Measurements from ENCODE around the gene GSTM4. TPM values are rescaled to one million over a fixed set of nuclear protein-coding genes. Genes with fewer than 3 reads are reported as not detected.
A peak's percentile ranks its signal among the peaks of the same experiment; 100 is the strongest.

GSTM4 gene
- total RNA-seq, 2 donors from 2014 or later: 21.2 to 35.4 TPM

DNA sequence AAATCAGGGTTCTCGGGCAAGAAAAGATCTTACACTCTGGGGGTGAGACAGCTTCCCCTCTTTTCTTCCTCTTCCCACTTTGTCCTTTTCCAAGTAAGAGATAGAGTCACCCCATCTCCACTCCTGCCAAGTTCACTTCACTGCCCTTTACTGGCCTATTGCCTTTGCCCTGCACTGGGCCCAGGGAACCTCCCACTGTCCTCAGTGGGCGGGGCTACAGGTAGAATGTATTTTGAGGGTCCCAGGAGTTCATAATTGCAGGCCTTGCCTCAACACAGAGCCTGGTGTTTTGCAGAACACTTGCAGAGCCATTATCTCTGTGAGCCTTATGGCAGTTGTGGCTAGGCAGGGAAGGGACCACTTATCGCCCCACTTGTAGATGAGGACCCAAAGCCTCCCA, 33.0 kb upstream of the GSTM4 start:
- DNase-seq (ENCODE audit: low spot score): no peak

DNA sequence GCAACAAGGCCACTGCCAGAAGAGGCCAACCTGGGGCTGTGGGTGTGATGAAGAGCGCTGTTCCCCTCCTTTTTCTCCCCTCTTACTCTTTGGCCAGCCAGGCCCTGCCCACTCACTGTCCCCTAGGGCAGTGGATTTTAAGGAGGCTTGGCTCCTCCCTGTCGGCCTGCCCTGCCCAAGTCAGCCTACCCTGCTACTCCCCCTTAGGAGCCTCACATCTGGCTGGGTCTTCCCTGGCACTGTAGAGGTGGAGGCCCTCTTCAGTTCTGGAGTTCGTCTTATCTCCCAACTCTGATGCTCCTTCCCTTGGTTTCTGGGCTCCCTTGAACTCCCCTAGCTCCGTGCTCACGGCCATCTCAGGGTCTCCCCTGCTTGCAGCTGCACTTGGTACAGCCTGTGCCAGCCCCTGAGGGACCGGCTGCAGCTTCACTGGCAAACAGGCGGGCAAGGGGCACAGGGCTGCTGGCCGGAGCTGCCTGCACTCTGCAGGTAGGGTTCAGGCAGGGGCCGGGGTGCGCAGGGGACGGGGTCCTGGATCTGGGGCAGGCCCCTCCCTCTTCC, 32.2 kb upstream of the GSTM4 start:
- intact Hi-C loops (cut with DNase I): loop anchor here in 1 of 2 donors (10.0 kb wide), 1 partner anchor 79 kb away; the partner anchor contains the start of gene GNAI3
- no peak for DNase-seq (ENCODE audit: low spot score)

More for the DNA sequence above, 33.0 kb upstream of the GSTM4 start:
- intact Hi-C loops (cut with DNase I): loop anchor here in 1 of 2 donors (10.0 kb wide), 1 partner anchor 78 kb away; the partner anchor contains the start of gene GNAI3

DNA sequence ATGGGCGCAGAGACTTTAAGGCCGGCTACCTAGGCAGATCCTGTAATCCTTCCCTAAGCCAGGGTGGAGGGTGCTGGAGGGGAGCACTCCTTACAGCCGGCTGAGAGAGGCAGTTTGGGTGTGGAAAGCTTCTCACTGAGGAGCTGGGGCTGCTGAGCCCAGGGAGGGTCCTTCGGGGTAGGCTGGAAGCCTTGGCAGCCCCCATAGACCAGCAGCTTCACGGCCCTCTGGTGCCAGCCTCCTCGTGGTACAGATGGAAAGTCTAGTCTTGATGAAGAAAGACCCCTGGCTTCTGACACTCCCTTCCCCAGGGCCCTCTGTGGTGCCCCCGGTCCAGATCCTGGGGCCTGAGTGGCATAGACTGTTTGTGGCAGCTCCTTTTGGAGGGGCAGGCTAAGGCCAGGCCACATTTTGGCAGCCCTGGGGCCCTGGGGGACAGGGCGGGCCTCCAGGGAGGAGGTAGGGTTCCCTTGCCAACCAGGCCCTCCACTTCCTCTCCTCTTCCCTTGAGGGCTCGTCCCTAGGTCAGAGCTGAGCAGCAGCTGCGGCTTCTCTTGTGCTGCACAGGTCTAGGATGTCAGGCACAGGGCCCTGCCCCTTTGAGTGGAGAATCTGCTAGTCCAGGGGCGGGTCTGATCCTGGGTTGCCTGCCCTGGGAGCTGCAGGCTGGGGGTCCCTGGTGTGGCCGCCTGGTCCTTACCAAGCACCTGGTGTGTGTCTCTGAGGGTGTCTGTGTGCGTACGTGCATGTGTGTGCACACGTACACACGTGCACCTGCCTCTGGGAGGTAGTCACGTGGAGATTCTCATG, 31.5 kb upstream of the GSTM4 start:
- no peak for DNase-seq (ENCODE audit: low spot score)
- intact Hi-C loops (cut with DNase I): loop anchor here (5.0 to 10.0 kb wide), 2 partner anchors 80 to 82 kb away; partner anchors contain the start of gene GNAI3 (in 1 of the 2)

DNA sequence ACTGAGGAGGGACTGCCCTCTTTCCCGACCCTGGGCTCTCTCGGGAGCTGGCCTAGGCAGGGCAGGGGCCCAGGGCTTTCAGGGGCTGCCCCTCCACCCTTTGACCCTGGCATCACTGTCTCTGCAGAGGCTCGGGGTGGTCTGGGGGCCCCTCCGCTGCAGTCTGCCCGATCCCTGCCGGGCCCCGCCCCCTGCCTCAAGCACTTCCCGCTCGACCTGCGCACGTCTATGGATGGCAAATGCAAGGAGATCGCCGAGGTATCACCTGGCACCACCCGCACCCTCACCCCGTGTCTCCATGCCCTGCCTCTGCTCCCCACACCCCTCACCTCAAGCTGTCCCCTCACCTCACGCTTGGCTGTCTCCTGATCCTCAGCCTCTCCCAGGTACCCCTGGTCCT, 30.7 kb upstream of the GSTM4 start:
- intact Hi-C loops (cut with DNase I): loop anchor here (5.0 to 10.0 kb wide), 2 partner anchors 80 to 83 kb away; partner anchors contain the start of gene GNAI3 (in 1 of the 2)
- DNase-seq (ENCODE audit: low spot score): no peak

DNA sequence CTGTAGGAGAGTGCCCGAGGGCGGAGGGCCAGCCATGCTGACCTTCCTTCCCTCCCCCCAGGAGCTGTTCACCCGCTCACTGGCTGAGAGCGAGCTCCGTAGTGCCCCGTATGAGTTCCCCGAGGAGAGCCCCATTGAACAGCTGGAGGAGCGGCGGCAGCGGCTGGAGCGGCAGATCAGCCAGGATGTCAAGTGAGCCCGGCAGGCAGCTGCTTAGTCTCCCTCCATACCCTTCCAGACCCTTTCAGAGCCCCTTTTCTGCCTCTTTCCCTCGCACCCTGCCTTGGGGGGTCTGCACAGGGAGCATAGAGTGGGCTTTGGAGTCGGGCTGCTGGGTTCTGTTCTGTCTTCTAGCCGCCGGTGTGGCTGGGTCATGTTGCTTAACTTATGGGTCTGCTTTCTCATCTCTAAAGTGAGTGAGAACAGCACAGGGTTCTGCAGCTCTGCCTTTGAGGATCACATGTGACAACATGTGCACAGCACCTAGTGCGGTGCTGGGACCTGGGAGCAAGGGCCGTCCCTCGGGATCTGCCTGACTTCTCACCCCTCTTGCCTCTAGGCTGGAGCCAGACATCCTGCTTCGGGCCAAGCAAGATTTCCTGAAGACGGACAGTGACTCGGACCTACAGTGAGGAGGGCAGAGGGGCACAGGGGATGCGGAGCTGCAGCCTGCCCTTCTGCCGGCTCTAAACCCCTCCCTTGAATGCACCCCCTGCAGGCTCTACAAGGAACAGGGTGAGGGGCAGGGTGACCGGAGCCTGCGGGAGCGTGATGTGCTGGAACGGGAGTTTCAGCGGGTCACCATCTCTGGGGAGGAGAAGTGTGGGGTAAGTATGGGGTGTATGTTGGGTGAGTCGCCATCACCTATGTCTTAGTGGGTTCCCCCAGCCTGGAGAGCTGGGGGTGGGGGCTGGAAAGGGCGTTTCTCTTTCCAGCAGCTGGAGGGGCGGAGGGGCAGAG, 30.0 kb upstream of the GSTM4 start:
- DNase-seq (ENCODE audit: low spot score): no peak
- intact Hi-C loops (cut with DNase I): loop anchor here (5.0 to 10.0 kb wide), 2 partner anchors 81 to 84 kb away; partner anchors contain the start of gene GNAI3 (in 1 of the 2)

DNA sequence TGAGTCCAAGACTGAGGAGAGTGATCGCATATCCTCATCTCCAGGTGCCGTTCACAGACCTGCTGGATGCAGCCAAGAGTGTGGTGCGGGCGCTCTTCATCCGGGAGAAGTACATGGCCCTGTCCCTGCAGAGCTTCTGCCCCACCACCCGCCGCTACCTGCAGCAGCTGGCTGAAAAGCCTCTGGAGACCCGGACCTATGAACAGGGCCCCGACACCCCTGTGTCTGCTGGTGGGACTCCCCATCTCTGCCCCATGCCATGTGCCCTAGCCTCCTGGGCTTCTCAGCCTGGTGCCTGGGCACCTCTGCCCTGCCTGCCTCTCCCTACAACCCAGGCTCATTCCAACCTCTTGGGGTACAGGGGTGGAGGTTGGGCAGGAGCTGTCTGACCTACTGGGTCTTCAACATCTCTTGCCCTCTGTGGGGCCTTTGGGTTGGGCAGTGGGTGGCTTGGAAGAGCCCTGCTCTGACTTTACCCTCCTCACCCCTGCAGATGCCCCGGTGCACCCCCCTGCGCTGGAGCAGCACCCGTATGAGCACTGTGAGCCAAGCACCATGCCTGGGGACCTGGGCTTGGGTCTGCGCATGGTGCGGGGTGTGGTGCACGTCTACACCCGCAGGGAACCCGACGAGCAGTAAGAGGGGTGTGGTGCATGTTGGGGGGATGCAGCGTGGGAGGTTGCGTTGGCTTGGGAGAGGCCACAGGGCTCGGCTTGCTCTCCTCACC, 29.1 kb upstream of the GSTM4 start:
- DNase-seq (ENCODE audit: low spot score): no peak
- intact Hi-C loops (cut with DNase I): loop anchor here (5.0 to 10.0 kb wide), 2 partner anchors 82 to 85 kb away; partner anchors contain the start of gene GNAI3 (in 1 of the 2)

DNA sequence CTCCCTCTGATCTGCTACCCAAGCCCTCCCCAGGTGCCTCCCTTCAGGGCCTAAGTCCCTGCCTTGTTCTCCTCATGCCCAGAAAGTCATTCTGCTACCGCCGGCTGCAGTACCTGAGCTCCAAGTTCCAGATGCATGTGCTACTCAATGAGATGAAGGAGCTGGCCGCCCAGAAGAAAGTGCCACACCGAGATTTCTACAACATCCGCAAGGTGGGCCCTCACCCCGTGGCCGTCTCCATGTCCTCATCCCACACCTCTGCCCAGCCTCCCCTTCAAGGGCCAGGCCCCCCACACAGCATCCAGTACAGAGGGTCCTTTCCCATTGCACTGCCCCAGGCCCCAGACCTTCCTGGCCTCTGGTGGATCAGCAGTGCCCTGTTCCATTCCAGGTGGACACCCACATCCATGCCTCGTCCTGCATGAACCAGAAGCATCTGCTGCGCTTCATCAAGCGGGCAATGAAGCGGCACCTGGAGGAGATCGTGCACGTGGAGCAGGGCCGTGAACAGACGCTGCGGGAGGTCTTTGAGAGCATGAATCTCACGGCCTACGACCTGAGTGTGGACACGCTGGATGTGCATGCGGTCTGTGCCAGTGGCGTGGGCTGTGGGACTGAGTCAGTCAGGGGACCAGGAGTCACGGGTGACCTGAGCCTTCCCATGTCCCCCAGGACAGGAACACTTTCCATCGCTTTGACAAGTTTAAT, 28.1 kb upstream of the GSTM4 start:
- peak; percentile 77 for DNase-seq (ENCODE audit: low spot score)
- intact Hi-C loops (cut with DNase I): loop anchor here (5.0 to 10.0 kb wide), 2 partner anchors 83 to 86 kb away; partner anchors contain the start of gene GNAI3 (in 1 of the 2)

DNA sequence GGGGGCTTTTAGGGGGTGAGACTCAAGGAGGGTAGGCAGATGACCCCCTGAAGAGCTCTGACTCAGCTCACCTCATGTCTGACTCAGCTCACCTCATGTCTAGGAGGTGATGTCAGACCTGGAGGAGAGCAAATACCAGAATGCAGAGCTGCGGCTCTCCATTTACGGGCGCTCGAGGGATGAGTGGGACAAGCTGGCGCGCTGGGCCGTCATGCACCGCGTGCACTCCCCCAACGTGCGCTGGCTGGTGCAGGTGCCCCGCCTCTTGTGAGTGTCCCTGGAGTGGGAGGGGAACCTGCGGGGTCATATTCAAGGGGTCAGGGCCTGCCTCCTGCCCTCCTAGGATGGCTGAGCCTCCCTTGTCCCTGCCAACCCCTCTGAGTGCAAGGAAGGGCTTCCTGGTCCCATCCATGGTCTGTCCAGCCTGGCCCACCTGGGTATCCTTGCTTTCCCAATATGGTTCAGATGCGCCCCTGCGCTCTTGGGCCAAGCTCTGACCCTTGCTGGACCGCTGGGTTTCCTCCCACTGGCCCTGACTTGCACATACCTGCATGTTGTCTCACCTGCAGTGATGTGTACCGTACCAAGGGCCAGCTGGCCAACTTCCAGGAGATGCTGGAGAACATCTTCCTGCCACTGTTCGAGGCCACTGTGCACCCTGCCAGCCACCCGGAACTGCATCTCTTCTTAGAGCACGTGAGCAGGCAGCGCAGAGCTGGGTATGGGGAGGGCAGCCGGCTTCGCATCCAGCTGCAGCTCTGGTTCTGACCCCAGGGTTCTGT, 27.2 kb upstream of the GSTM4 start:
- intact Hi-C loops (cut with DNase I): loop anchor here (5.0 to 10.0 kb wide), 2 partner anchors 84 to 86 kb away; partner anchors contain the start of gene GNAI3 (in 1 of the 2)
- DNase-seq (ENCODE audit: low spot score): no peak

DNA sequence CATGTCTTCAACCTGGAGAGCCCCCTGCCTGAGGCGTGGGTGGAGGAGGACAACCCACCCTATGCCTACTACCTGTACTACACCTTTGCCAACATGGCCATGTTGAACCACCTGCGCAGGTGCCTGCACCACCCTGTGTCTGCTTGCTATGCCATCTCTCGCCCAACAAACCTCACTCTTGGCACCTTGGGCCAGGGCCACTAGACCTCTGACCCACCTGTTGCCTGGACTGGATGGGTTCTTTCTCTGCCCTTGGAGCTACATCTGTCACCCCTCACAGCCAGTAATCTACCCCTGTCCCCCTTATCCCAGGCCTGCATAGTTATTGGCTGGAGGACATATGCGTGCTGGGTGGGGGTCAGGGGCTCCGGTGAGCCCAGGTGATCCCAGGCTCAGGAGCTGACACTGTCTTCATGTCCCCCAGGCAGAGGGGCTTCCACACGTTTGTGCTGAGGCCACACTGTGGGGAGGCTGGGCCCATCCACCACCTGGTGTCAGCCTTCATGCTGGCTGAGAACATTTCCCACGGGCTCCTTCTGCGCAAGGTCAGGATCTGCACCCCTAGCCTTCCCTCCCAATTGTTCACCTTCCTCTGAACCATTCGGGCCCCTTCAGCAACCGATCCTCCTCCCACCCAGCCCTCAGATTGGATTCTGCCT, 26.4 kb upstream of the GSTM4 start:
- intact Hi-C loops (cut with DNase I): loop anchor here (5.0 to 10.0 kb wide), 3 partner anchors 85 to 355 kb away; partner anchors contain the start of genes AHCYL1 (in 1 of the 2) and GNAI3 (in 1 of the 2)
- no peak for DNase-seq (ENCODE audit: low spot score)

DNA sequence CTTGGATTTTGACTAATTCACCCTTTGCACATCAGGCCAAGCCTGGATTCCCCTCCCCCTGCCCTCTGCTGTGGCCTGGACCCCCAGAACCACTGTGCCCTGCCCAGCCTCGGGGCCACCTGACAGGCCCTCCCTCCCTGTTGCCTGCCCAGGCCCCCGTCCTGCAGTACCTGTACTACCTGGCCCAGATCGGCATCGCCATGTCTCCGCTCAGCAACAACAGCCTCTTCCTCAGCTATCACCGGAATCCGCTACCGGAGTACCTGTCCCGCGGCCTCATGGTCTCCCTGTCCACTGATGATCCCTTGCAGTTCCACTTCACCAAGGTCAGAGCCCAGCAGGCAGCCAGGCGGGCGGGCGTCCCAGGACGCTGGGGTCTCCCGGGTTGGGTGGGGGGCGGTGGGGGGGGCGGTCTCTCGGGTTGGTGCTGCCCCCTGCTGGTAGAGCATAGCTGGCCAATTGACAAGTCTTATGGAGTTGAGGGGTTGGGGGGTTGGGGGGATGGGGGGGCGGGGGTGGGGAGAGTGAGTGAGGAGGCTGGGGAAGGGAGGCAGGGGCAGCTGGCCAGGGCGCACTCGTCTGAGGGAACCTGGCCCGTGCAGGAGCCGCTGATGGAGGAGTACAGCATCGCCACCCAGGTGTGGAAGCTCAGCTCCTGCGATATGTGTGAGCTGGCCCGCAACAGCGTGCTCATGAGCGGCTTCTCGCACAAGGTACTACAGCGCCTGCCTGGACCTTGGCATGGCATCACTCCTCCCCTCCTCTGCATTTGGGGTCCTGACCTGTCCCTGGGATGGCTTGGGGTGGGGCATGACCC, 25.6 kb upstream of the GSTM4 start:
- intact Hi-C loops (cut with DNase I): loop anchor here in 1 of 2 donors (10.0 kb wide), 1 partner anchor 355 kb away; the partner anchor contains the start of gene AHCYL1
- DNase-seq (ENCODE audit: low spot score): no peak

DNA sequence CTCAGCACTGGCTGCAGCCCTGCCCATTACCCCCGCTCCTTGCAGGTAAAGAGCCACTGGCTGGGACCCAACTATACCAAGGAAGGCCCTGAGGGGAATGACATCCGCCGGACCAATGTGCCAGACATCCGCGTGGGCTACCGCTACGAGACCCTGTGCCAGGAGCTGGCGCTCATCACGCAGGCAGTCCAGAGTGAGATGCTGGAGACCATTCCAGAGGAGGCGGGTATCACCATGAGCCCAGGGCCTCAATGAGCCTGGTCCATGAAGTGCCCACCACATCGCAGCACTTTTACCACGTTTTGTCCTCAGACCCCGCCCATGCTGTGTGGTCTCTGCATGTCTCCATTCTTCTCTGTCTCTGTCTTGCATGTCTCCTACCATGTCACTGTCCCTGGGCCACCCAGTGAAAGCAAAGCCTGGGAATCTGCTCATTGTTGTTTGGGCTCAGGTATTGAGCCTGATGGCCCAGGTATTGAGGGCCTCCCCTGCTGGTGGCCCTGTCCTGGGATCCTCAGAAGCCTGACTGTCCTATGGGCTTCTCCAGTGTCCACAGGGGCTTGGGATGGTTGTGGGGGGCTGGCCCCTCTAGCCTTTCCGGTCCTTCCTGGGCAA, 24.9 kb upstream of the GSTM4 start:
- intact Hi-C loops (cut with DNase I): loop anchor here in 1 of 2 donors (10.0 kb wide), 1 partner anchor 354 kb away; the partner anchor contains the start of gene AHCYL1
- DNase-seq (ENCODE audit: low spot score): no peak

DNA sequence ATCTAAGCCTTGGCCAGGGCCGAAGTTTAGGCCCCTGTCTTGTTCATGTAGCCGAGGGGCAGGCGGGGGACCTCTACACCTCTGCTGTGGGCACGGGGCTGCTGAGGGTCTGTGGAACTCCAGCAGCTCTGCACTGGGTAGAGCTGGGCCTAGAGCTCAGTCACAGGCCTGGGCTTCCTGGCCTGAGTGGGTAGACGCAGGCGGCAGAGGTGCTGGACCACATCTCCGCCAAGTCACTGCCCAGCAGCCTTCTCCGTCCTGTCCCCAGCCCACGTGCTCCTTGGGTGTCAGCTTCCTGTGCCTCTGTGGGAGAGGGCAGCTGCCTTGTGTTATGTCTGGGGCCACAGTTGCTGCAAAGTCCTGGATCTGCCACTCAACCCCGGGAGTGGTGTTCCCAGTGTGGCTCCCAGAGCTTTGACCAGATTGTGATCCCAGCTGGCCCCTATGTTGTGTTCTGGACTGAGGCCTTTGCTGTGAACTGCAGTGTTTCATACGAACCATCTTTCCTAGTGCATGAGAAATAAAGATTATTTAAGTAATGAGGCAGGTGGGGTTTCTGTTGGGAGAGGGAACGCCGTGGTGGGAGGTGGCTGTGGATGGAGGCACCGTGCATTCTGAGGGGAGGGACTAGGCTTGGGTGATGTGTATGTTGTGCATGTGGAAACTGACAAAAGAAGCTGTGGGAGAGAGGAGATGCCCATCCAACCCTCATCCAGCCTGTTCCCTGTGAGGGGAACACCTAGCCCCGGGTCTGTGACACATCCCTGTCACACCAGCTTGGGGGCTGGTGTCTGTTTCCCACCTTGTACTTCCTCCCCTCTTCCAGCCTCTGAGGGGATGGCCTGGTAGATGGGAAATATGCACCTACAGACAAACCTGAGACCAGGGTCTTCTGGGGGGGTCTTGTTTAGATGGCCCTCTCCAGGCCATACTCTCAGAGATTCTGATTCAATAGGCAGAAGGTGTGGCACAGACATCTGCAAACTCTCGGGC, 24.1 kb upstream of the GSTM4 start:
- no peak for DNase-seq (ENCODE audit: low spot score)
- intact Hi-C loops (cut with DNase I): loop anchor here in 1 of 2 donors (10.0 kb wide), 1 partner anchor 353 kb away; the partner anchor contains the start of gene AHCYL1

DNA sequence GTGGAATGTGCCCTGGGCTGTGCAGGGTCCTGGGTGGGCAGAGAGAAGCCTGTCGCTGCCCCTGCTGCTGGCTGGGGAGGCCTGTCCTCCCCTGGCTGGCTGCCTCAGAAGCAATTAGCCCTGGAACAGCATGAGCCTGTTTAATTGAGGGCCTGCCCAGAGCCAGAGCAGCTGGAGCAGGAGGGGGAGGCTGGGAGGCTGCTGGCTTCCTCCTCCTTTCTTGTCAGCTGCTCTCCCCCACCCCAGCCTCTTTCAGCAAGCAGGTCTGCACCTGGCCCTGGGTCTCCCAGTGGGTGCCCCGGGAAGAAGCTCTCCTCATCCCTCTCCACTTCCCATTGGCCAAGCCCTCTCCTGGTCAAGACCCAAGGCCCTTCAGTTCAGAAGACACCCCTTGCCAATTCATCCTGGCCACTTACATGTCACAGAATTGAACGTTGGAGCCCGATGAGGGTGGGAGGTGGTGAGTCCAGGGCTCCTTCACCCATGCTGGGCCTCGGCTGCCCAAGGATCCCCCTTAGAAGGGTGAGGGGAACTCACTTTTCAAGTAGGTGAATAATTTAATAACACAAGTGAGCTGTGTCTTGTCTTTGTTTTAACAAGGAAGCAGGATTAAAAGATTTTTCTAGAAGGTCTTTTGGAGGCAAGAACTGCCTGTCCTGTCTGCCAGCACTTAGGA, 23.1 kb upstream of the GSTM4 start:
- intact Hi-C loops (cut with DNase I): loop anchor here in 1 of 2 donors (10.0 kb wide), 1 partner anchor 352 kb away; the partner anchor contains the start of gene AHCYL1
- DNase-seq (ENCODE audit: low spot score): no peak

All from posterior vena cava (tissue), 2 donors.